COLO668 (cell line): ENCODE data around the gene MYO18A.

ENCODE experiments used
- DNase-seq: peaks from one replicate; lab custom pipeline; 2025; ENCODE audit not compliant: unreplicated experiment; lab: John Stamatoyannopoulos, UW

MYO18A gene

GRCh38 chr17:29084541-29085146 lies 95.6 kb downstream of the MYO18A start:
- peak; percentile 87 for DNase-seq

GRCh38 chr17:29080965-29081364 lies 99.2 kb downstream of the MYO18A start:
- DNase-seq, result no peak

GRCh38 chr17:29080323-29080722 lies 99.9 kb downstream of the MYO18A start:
- DNase-seq, result no peak

- no peak for DNase-seq
Measured at GRCh38 chr17:29079887-29080286, 100.3 kb downstream of the MYO18A start.

- DNase-seq, result no peak
Measured at GRCh38 chr17:29079433-29079832, 100.8 kb downstream of the MYO18A start.

GRCh38 chr17:29078183-29079045 lies 101.8 kb downstream of the MYO18A start:
- DNase-seq, result no peak

- DNase-seq, result no peak
Measured at GRCh38 chr17:29077320-29077719, 102.9 kb downstream of the MYO18A start.

GRCh38 chr17:29076722-29077121 lies 103.5 kb downstream of the MYO18A start:
- DNase-seq, result no peak

GRCh38 chr17:29076087-29076486 lies 104.1 kb downstream of the MYO18A start:
- DNase-seq, result no peak

GRCh38 chr17:29074488-29074887 lies 105.7 kb downstream of the MYO18A start:
- DNase-seq, result no peak

GRCh38 chr17:29073520-29073919 lies 106.7 kb downstream of the MYO18A start:
- no peak for DNase-seq

- DNase-seq, result no peak
Measured at GRCh38 chr17:29073045-29073444, 107.2 kb downstream of the MYO18A start.

GRCh38 chr17:29071303-29071702 lies 108.9 kb downstream of the MYO18A start:
- no peak for DNase-seq

GRCh38 chr17:29070781-29071180 lies 109.4 kb downstream of the MYO18A start:
- DNase-seq, result no peak

GRCh38 chr17:29070308-29070707 lies 109.9 kb downstream of the MYO18A start:
- no peak for DNase-seq

- DNase-seq, result no peak
Measured at GRCh38 chr17:29069526-29070041, 110.6 kb downstream of the MYO18A start.

- no peak for DNase-seq
Measured at GRCh38 chr17:29068818-29069217, 111.4 kb downstream of the MYO18A start.

- DNase-seq, result no peak
Measured at GRCh38 chr17:29066606-29067005, 113.6 kb downstream of the MYO18A start.

GRCh38 chr17:29066047-29066446 lies 114.2 kb downstream of the MYO18A start:
- DNase-seq, result no peak

GRCh38 chr17:29063992-29064391 lies 116.2 kb downstream of the MYO18A start:
- DNase-seq, result no peak

GRCh38 chr17:29062215-29062614 lies 118.0 kb downstream of the MYO18A start:
- DNase-seq, result no peak

GRCh38 chr17:29061036-29061435 lies 119.2 kb downstream of the MYO18A start:
- no peak for DNase-seq
